Measurements from ENCODE around the gene UPK1A.

The UPK1A gene

DNA sequence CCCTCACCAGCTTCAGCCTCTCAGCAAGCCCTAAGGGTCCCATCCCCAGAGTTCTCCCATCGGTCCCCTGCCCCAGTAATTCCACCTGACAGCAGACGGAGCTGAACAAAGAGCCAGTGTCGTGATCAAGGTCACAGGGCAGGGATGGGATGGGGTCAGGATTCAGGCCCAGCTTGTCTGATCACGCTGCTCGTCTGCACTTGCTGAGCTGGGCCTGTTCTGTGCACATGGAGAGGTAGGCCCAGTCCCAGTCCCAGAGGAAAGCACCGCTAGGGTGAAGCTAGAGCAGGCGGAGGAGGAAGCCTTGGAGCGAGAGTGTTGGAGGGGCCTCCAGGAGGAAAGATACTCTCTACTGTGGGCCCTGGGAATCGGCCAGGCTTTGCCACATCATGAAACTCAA lies 44.6 kb upstream of the UPK1A start:
- Histone ChIP-seq H3K18ac (ENCODE audit: low read length) (no peak overlapping the region), H3K27me3 (ENCODE audit: insufficient read depth, low read length) (no peaks in the 10 kb centered on the region), H3K79me2 (ENCODE audit: control insufficient read depth, insufficient read depth, low read length, poor library complexity) (no peaks in the 10 kb centered on the region), H3K9ac (ENCODE audit: low read length) (no peak overlapping the region), H2AFZ (ENCODE audit: insufficient read depth, low read length, poor library complexity) (no peak overlapping the region), H3K36me3 (ENCODE audit: control insufficient read depth in 1 of 2, insufficient read depth in 2 of 2, low read length in 2 of 2) (peaks cover 32 to 38% of the 10 kb centered on the region in 2 experiments), H3K4me2 (ENCODE audit: low read length) (no peak overlapping the region), H2AK5ac (ENCODE audit: low read length) (no peak overlapping the region), H3K4me1 (ENCODE audit: control insufficient read depth in 1 of 2, insufficient read depth in 2 of 2, low read length in 2 of 2) (no peaks in the 10 kb centered on the region), H3K14ac (ENCODE audit: low read length) (no peak overlapping the region), H2BK12ac (ENCODE audit: low read length) (no peak overlapping the region), H2BK5ac (ENCODE audit: low read depth, low read length, poor library complexity) (no peak overlapping the region), H3K4me3 (ENCODE audit: low read depth, low read length) (no peak overlapping the region), H3K79me1 (ENCODE audit: low read length) (no peaks in the 10 kb centered on the region), H3K27ac (ENCODE audit: low read depth, low read length) (no peak overlapping the region), H3K23ac (ENCODE audit: low read length) (no peak overlapping the region), H3K9me3 (ENCODE audit: insufficient read depth, low read depth, low read length) (no peaks in the 10 kb centered on the region), H3K4ac (ENCODE audit: low read depth, low read length) (no peak overlapping the region), H4K12ac (ENCODE audit: low read depth, low read length) (no peak overlapping the region), H4K8ac (ENCODE audit: low read depth, low read length) (no peak overlapping the region), H2BK120ac (ENCODE audit: insufficient read depth, low read length, poor library complexity) (no peak overlapping the region), H4K91ac (ENCODE audit: low read depth, low read length) (no peak overlapping the region)
- no CpG with 5 or more reads among the region's 9 CpGs for WGBS (ENCODE audit: extremely low coverage, insufficient coverage, insufficient read length)
- DNase-seq, result no peak

DNA sequence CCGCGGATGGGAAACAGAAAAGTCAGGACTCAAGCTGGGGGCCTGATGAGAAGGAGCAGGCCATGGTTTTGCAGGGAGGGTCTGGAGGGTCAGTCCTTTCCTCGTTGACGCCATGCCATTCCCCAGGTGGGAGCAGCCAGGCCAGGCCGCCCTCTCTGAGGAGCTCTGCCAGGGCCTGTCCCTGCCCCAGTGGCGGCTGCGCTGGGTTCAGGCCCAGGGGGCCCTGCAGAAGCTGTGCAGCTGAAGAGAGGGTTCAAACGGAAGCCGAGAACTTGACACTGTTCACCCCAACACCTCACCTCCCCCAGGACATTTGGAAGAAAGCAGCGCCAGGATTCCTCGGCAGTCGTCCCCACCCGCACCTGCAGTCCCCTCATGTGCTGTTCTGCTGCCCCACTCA lies 43.6 kb upstream of the UPK1A start:
- H2BK12ac ChIP-seq (ENCODE audit: low read length), result no peak overlapping the region
- H2BK120ac ChIP-seq (ENCODE audit: insufficient read depth, low read length, poor library complexity), result no peak overlapping the region
- no peaks in the 10 kb centered on the region for H3K79me2 ChIP-seq (ENCODE audit: control insufficient read depth, insufficient read depth, low read length, poor library complexity)
- H3K4me1 ChIP-seq (ENCODE audit: control insufficient read depth in 1 of 2, insufficient read depth in 2 of 2, low read length in 2 of 2), result no peaks in the 10 kb centered on the region
- H3K23ac ChIP-seq (ENCODE audit: low read length), result no peak overlapping the region
- no peak overlapping the region for H3K18ac ChIP-seq (ENCODE audit: low read length)
- H2BK5ac ChIP-seq (ENCODE audit: low read depth, low read length, poor library complexity), result no peak overlapping the region
- H2AFZ ChIP-seq (ENCODE audit: insufficient read depth, low read length, poor library complexity), result no peak overlapping the region
- H4K8ac ChIP-seq (ENCODE audit: low read depth, low read length), result peak overlapping the region; percentile 20
- no peak overlapping the region for H3K4me2 ChIP-seq (ENCODE audit: low read length)
- no peak overlapping the region for H3K4me3 ChIP-seq (ENCODE audit: low read depth, low read length)
- no peak overlapping the region for H2AK5ac ChIP-seq (ENCODE audit: low read length)
- DNase-seq, result no peak
- H3K36me3 ChIP-seq (ENCODE audit: control insufficient read depth in 1 of 2, insufficient read depth in 2 of 2, low read length in 2 of 2), result peaks cover 26 to 33% of the 10 kb centered on the region in 2 experiments
- no peaks in the 10 kb centered on the region for H3K27me3 ChIP-seq (ENCODE audit: insufficient read depth, low read length)
- no peak overlapping the region for H3K14ac ChIP-seq (ENCODE audit: low read length)
- H3K27ac ChIP-seq (ENCODE audit: low read depth, low read length), result no peak overlapping the region
- no peak overlapping the region for H4K91ac ChIP-seq (ENCODE audit: low read depth, low read length)
- no peak overlapping the region for H3K4ac ChIP-seq (ENCODE audit: low read depth, low read length)
- no peak overlapping the region for H4K12ac ChIP-seq (ENCODE audit: low read depth, low read length)
- no peaks in the 10 kb centered on the region for H3K79me1 ChIP-seq (ENCODE audit: low read length)
- H3K9ac ChIP-seq (ENCODE audit: low read length), result no peak overlapping the region
- WGBS (ENCODE audit: extremely low coverage, insufficient coverage, insufficient read length), result no CpG with 5 or more reads among the region's 13 CpGs
- H3K9me3 ChIP-seq (ENCODE audit: insufficient read depth, low read depth, low read length), result no peaks in the 10 kb centered on the region

DNA sequence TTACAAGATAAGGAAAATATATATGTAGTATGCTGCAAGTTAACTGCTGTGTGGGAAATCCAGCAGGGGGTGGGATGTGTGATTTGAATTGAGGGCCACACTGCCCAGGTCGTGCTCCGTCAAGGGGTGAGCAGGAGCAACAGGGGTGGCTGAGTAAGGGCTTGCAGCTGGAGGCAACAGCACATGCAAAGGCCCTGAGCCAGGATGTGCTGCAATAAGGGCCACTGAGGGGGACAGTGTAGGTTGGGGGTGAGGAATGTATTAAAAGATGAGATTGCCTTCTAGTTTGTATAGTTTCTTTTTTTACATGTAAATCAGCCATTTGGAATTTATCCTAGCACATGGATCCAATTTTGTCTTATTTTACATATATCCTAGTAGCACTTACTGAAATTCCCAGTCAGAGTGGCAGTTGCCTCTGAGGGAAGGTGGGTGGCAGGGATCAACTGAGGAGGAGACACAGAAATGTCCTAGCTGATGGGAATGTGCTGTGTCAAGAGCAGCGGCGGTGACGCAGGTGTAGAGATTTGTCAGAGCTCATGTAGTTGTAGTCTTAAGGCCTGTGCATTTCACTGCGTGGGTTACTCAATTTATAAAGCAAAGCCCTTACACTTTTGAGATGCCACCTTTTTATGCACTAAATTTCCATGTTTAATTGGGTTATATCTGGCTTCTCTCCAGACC lies 42.8 kb upstream of the UPK1A start:
- no peak overlapping the region for H2BK120ac ChIP-seq (ENCODE audit: insufficient read depth, low read length, poor library complexity)
- no peak overlapping the region for H4K8ac ChIP-seq (ENCODE audit: low read depth, low read length)
- no peak overlapping the region for H3K23ac ChIP-seq (ENCODE audit: low read length)
- H2AFZ ChIP-seq (ENCODE audit: insufficient read depth, low read length, poor library complexity), result no peak overlapping the region
- no peak overlapping the region for H4K12ac ChIP-seq (ENCODE audit: low read depth, low read length)
- peaks cover 20 to 27% of the 10 kb centered on the region in 2 experiments for H3K36me3 ChIP-seq (ENCODE audit: control insufficient read depth in 1 of 2, insufficient read depth in 2 of 2, low read length in 2 of 2)
- H3K27me3 ChIP-seq (ENCODE audit: insufficient read depth, low read length), result no peaks in the 10 kb centered on the region
- no peak overlapping the region for H2AK5ac ChIP-seq (ENCODE audit: low read length)
- H3K9me3 ChIP-seq (ENCODE audit: insufficient read depth, low read depth, low read length), result no peaks in the 10 kb centered on the region
- H2BK5ac ChIP-seq (ENCODE audit: low read depth, low read length, poor library complexity), result no peak overlapping the region
- no peaks in the 10 kb centered on the region for H3K79me2 ChIP-seq (ENCODE audit: control insufficient read depth, insufficient read depth, low read length, poor library complexity)
- no peak overlapping the region for H2BK12ac ChIP-seq (ENCODE audit: low read length)
- no peak overlapping the region for H3K14ac ChIP-seq (ENCODE audit: low read length)
- no peak overlapping the region for H3K9ac ChIP-seq (ENCODE audit: low read length)
- H3K4me2 ChIP-seq (ENCODE audit: low read length), result no peak overlapping the region
- H4K91ac ChIP-seq (ENCODE audit: low read depth, low read length), result no peak overlapping the region
- H3K4me3 ChIP-seq (ENCODE audit: low read depth, low read length), result no peak overlapping the region
- no peak overlapping the region for H3K4ac ChIP-seq (ENCODE audit: low read depth, low read length)
- WGBS (ENCODE audit: extremely low coverage, insufficient coverage, insufficient read length), result no CpG with 5 or more reads among the region's 6 CpGs
- H3K4me1 ChIP-seq (ENCODE audit: control insufficient read depth in 1 of 2, insufficient read depth in 2 of 2, low read length in 2 of 2), result no peaks in the 10 kb centered on the region
- H3K18ac ChIP-seq (ENCODE audit: low read length), result no peak overlapping the region
- H3K79me1 ChIP-seq (ENCODE audit: low read length), result no peaks in the 10 kb centered on the region
- no peak for DNase-seq
- H3K27ac ChIP-seq (ENCODE audit: low read depth, low read length), result no peak overlapping the region

DNA sequence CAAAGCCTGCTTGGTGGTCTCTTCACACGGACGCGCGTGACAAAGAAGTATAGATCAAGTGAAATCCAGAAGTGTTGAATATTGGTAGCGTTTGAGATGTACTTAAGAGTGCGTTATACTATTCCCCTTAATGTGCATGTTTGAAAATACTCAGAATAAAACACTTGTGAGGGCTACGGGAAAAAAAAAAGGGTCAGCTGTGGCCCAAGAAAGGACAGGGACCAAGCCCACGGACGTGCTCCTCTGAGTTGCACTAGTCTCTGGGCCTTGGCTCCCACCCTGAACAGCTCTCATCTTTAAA lies 38.1 kb upstream of the UPK1A start:
- Histone ChIP-seq H3K4ac (ENCODE audit: low read depth, low read length) (no peak overlapping the region), H3K4me3 (ENCODE audit: low read depth, low read length) (peak overlapping the region; percentile 72), H3K9me3 (ENCODE audit: insufficient read depth, low read depth, low read length) (no peaks in the 10 kb centered on the region), H4K12ac (ENCODE audit: low read depth, low read length) (peak overlapping the region; percentile 71), H4K91ac (ENCODE audit: low read depth, low read length) (peak overlapping the region; percentile 36), H2BK120ac (ENCODE audit: insufficient read depth, low read length, poor library complexity) (peak overlapping the region; percentile 21), H3K23ac (ENCODE audit: low read length) (no peak overlapping the region), H2BK5ac (ENCODE audit: low read depth, low read length, poor library complexity) (peak overlapping the region; percentile 17), H3K79me2 (ENCODE audit: control insufficient read depth, insufficient read depth, low read length, poor library complexity) (peaks cover 6% of the 10 kb centered on the region), H4K8ac (ENCODE audit: low read depth, low read length) (peak overlapping the region; percentile 93), H3K9ac (ENCODE audit: low read length) (peak overlapping the region; percentile 91), H3K4me2 (ENCODE audit: low read length) (peak overlapping the region; percentile 87), H3K4me1 (ENCODE audit: control insufficient read depth in 1 of 2, insufficient read depth in 2 of 2, low read length in 2 of 2) (peaks cover 3 to 4% of the 10 kb centered on the region in 2 experiments), H3K14ac (ENCODE audit: low read length) (peak overlapping the region; percentile 16), H2AFZ (ENCODE audit: insufficient read depth, low read length, poor library complexity) (peak overlapping the region; percentile 26), H3K27me3 (ENCODE audit: insufficient read depth, low read length) (no peaks in the 10 kb centered on the region), H2BK12ac (ENCODE audit: low read length) (no peak overlapping the region), H3K36me3 (ENCODE audit: control insufficient read depth in 1 of 2, insufficient read depth in 2 of 2, low read length in 2 of 2) (peaks cover 25 to 28% of the 10 kb centered on the region in 2 experiments), H3K18ac (ENCODE audit: low read length) (peak overlapping the region; percentile 22), H3K79me1 (ENCODE audit: low read length) (peaks cover 2% of the 10 kb centered on the region), H2AK5ac (ENCODE audit: low read length) (no peak overlapping the region), H3K27ac (ENCODE audit: low read depth, low read length) (peak overlapping the region; percentile 73)
- no peak for DNase-seq
- no CpG with 5 or more reads among the region's 9 CpGs for WGBS (ENCODE audit: extremely low coverage, insufficient coverage, insufficient read length)

Data from trophoblast cell (in vitro differentiated cells and primary cell).